HG03565 (cell line): ENCODE data around the gene AFG1L.

Source experiments
- ATAC-seq: cut with Tn5 transposase; IDR thresholded peaks from one replicate; pipeline ENCODE4 v1.9.1; 2021; ENCODE audit warnings: mild to moderate bottlenecking, moderate library complexity; ENCODE audit not compliant: unreplicated experiment

AFG1L gene

GRCh38 chr6:108568551-108569305 is 273.9 kb downstream of the AFG1L start:
- no peak for ATAC-seq

- no peak for ATAC-seq
Measured at GRCh38 chr6:108570517-108570916, 275.7 kb downstream of the AFG1L start.

GRCh38 chr6:108574457-108575141 is 279.7 kb downstream of the AFG1L start:
- ATAC-seq: no peak
